Measurements from ENCODE around the gene CLCN3.

CLCN3 gene

GRCh38 chr4:169634975-169635374, 14.6 kb downstream of the CLCN3 start:
- no peak overlapping the region for H2AFZ ChIP-seq (ENCODE audit: low read depth, low read length, severe bottlenecking)
- TF ChIP-seq EZH2phosphoT487 (conservative IDR thresholded peaks at IDR 0.05; ENCODE audit: low read length) (no peak), CTCF (IDR thresholded peaks at IDR 0.05; ENCODE audit: insufficient read depth, low read length, poor library complexity, severe bottlenecking) (no peak)
- no peak overlapping the region for H3K9ac ChIP-seq (ENCODE audit: low read length)
- peaks cover 11% of the 10 kb centered on the region; the same call in 1 of the 2 replicates for H3K36me3 ChIP-seq (ENCODE audit: low read length)
- no peaks in the 10 kb centered on the region for H3K9me2 ChIP-seq (replicated peaks; ENCODE audit: insufficient read depth, low read length)
- peaks cover 43% of the 10 kb centered on the region for H3K79me2 ChIP-seq (ENCODE audit: insufficient read depth, low read length)
- no peak overlapping the region for H3K4me3 ChIP-seq (ENCODE audit: insufficient read depth, low read length, poor library complexity, severe bottlenecking)
- H3K9me3 ChIP-seq (ENCODE audit: insufficient read depth, low read length), result no peaks in the 10 kb centered on the region
- no peak overlapping the region for H3K4me2 ChIP-seq (ENCODE audit: low read depth, low read length, poor library complexity, severe bottlenecking)
- H3K27me3 ChIP-seq (ENCODE audit: low read length), result no peaks in the 10 kb centered on the region
- peaks cover 7% of the 10 kb centered on the region; the same call in 1 of the 2 replicates for H4K20me1 ChIP-seq (ENCODE audit: low read depth, low read length)
- H3F3A ChIP-seq (ENCODE audit: insufficient read depth), result peaks cover 4% of the 10 kb centered on the region; the same call in 1 of the 2 replicates
- H3K27ac ChIP-seq (ENCODE audit: low read depth, low read length), result no peak overlapping the region

GRCh38 chr4:169640261-169640870, 20.0 kb downstream of the CLCN3 start:
- TF ChIP-seq CTCF (IDR thresholded peaks at IDR 0.05; ENCODE audit: insufficient read depth, low read length, poor library complexity, severe bottlenecking) (no peak), EZH2phosphoT487 (conservative IDR thresholded peaks at IDR 0.05; ENCODE audit: low read length) (no peak)
- no peak overlapping the region for H3K4me2 ChIP-seq (ENCODE audit: low read depth, low read length, poor library complexity, severe bottlenecking)
- no peak overlapping the region for H2AFZ ChIP-seq (ENCODE audit: low read depth, low read length, severe bottlenecking)
- no peaks in the 10 kb centered on the region for H3F3A ChIP-seq (ENCODE audit: insufficient read depth)
- no peaks in the 10 kb centered on the region for H3K9me3 ChIP-seq (ENCODE audit: insufficient read depth, low read length)
- H3K79me2 ChIP-seq (ENCODE audit: insufficient read depth, low read length), result no peaks in the 10 kb centered on the region; the same call in 1 of the 2 replicates
- H4K20me1 ChIP-seq (ENCODE audit: low read depth, low read length), result no peaks in the 10 kb centered on the region
- no peak overlapping the region for H3K9ac ChIP-seq (ENCODE audit: low read length)
- H3K4me3 ChIP-seq (ENCODE audit: insufficient read depth, low read length, poor library complexity, severe bottlenecking), result no peak overlapping the region
- H3K27ac ChIP-seq (ENCODE audit: low read depth, low read length), result no peak overlapping the region
- H3K9me2 ChIP-seq (replicated peaks; ENCODE audit: insufficient read depth, low read length), result no peaks in the 10 kb centered on the region
- H3K27me3 ChIP-seq (ENCODE audit: low read length), result no peaks in the 10 kb centered on the region
- H3K36me3 ChIP-seq (ENCODE audit: low read length), result peaks cover 11% of the 10 kb centered on the region; the same call in 1 of the 2 replicates

- Histone ChIP-seq H3K36me3 (ENCODE audit: low read length) (peaks cover 6% of the 10 kb centered on the region; the same call in 1 of the 2 replicates), H3K9ac (ENCODE audit: low read length) (no peak overlapping the region), H3K4me3 (ENCODE audit: insufficient read depth, low read length, poor library complexity, severe bottlenecking) (no peak overlapping the region), H3K9me2 (replicated peaks; ENCODE audit: insufficient read depth, low read length) (no peaks in the 10 kb centered on the region), H3K4me2 (ENCODE audit: low read depth, low read length, poor library complexity, severe bottlenecking) (no peak overlapping the region), H3K27ac (ENCODE audit: low read depth, low read length) (no peak overlapping the region), H3K27me3 (ENCODE audit: low read length) (no peaks in the 10 kb centered on the region), H2AFZ (ENCODE audit: low read depth, low read length, severe bottlenecking) (no peak overlapping the region), H3K79me2 (ENCODE audit: insufficient read depth, low read length) (peaks cover 7% of the 10 kb centered on the region; the same call in 1 of the 2 replicates), H4K20me1 (ENCODE audit: low read depth, low read length) (no peaks in the 10 kb centered on the region), H3K9me3 (ENCODE audit: insufficient read depth, low read length) (no peaks in the 10 kb centered on the region), H3F3A (ENCODE audit: insufficient read depth) (no peaks in the 10 kb centered on the region)
- no peak for TF ChIP-seq EZH2phosphoT487 (conservative IDR thresholded peaks at IDR 0.05; ENCODE audit: low read length)
These were observed 24.4 kb downstream of the CLCN3 start for GRCh38 chr4:169644802-169645201.

GRCh38 chr4:169645627-169646026, 25.2 kb downstream of the CLCN3 start:
- no peaks in the 10 kb centered on the region for H3K9me3 ChIP-seq (ENCODE audit: insufficient read depth, low read length)
- H3K4me3 ChIP-seq (ENCODE audit: insufficient read depth, low read length, poor library complexity, severe bottlenecking), result no peak overlapping the region
- no peaks in the 10 kb centered on the region for H3K9me2 ChIP-seq (replicated peaks; ENCODE audit: insufficient read depth, low read length)
- H3K9ac ChIP-seq (ENCODE audit: low read length), result no peak overlapping the region
- H3F3A ChIP-seq (ENCODE audit: insufficient read depth), result no peaks in the 10 kb centered on the region
- no peaks in the 10 kb centered on the region for H4K20me1 ChIP-seq (ENCODE audit: low read depth, low read length)
- no peaks in the 10 kb centered on the region for H3K27me3 ChIP-seq (ENCODE audit: low read length)
- 0 out of 2 replicates have a peak, but pooled peaks cover 11% of the 10 kb centered on the region for H3K79me2 ChIP-seq (ENCODE audit: insufficient read depth, low read length)
- H3K4me2 ChIP-seq (ENCODE audit: low read depth, low read length, poor library complexity, severe bottlenecking), result no peak overlapping the region
- no peak for TF ChIP-seq CTCF (IDR thresholded peaks at IDR 0.05; ENCODE audit: insufficient read depth, low read length, poor library complexity, severe bottlenecking)
- no peak for TF ChIP-seq EZH2phosphoT487 (conservative IDR thresholded peaks at IDR 0.05; ENCODE audit: low read length)
- no peak overlapping the region for H2AFZ ChIP-seq (ENCODE audit: low read depth, low read length, severe bottlenecking)
- H3K27ac ChIP-seq (ENCODE audit: low read depth, low read length), result no peak overlapping the region
- H3K36me3 ChIP-seq (ENCODE audit: low read length), result peaks cover 6% of the 10 kb centered on the region; the same call in 1 of the 2 replicates
